ENCODE measurements around the gene HIC1. TPM values are rescaled to one million over a fixed set of nuclear protein-coding genes. Genes with fewer than 3 reads are reported as not detected.
"Not testable (repeated sequence)": the region's sequence is repeated elsewhere in the genome, so short reads cannot be mapped to it uniquely, and the experiment has no call there.

HIC1 gene, protein sequence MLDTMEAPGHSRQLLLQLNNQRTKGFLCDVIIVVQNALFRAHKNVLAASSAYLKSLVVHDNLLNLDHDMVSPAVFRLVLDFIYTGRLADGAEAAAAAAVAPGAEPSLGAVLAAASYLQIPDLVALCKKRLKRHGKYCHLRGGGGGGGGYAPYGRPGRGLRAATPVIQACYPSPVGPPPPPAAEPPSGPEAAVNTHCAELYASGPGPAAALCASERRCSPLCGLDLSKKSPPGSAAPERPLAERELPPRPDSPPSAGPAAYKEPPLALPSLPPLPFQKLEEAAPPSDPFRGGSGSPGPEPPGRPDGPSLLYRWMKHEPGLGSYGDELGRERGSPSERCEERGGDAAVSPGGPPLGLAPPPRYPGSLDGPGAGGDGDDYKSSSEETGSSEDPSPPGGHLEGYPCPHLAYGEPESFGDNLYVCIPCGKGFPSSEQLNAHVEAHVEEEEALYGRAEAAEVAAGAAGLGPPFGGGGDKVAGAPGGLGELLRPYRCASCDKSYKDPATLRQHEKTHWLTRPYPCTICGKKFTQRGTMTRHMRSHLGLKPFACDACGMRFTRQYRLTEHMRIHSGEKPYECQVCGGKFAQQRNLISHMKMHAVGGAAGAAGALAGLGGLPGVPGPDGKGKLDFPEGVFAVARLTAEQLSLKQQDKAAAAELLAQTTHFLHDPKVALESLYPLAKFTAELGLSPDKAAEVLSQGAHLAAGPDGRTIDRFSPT
- 34.6 and 35.1 TPM in 2 replicates for total RNA-seq

DNA sequence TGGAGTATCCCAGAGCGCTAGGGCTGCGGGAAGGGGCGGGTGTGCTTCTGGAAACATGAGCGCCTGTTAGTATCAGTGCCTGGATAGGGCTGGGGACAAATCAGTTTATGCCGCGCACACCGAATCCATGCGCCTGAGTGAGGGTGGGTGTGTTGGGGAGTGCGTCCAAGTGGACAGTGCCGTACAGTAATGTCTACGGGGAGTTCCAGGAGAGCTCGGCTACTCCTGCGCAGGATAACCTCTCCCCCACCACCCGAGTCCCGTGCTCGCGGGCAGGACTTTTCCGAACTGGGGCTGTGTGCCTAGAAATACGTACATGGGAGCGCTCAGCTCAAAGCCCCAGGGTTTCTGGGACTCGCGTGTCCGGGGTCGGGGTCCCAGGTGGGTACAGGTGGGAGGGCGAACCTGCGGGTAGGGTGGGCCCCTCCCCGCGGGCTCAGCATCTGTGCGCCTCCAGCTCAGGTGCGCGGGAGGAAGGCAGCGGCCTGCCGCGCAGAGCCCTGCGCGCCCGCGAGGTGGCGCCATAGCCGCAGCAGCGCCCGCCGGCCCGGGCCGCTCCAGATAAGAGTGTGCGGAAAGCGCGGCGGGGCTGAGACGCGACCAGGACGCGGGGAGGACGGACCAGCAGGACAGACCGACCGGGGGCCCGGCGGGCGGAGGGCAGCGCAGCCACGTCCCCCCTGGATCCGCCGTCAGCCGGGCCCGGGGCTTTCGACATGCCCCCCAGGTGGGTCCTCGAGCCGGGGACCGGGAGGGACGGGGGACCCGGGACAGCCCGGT, at the start of gene HIC1:
TSS of gene HIC1 (plus strand) at position 592 of the 780 bp plus-strand sequence. CDS start 1,588 bp downstream, outside the sequence.
- DNase-seq (ENCODE audit: low read depth, low spot score): no peak

DNA sequence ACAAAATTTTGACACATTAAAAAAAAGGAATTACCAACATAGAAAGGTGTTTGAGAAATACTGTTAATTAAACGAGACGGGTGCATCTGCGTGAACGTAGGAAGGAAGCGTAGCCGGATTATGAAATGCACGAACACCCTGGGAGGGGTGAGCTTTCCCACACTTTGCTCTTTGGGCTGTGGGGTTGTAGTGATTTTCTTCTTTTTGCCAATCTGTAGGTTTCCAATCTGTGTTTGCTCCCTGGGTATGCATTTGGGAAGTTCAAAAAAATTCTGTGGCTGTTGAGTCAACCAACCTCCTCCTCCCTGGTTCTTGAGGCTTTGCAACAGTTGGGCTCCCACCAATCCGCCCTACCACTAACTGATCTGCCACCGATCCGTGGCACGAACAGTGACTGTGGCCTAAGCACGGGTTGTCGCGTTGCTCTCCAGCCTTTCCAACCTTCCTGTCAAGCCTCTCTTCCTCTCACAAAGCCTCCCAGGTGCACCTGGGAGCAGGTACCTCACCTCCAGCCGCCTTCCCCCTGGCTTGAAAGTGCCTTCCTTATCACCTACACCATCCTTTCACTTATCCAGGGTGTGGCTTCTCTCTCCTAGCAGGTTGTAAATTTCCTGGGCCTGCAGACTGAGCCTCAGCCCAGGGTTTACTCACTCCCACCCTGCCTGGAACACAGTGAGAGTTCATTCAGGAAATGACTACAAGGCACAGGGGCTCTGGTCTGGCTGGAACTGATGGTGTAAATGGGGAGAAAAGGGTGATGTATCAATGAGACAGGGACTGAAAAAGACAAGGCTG, 46.4 kb upstream of the HIC1 start:
- DNase-seq (ENCODE audit: low read depth, low spot score): no peak

DNA sequence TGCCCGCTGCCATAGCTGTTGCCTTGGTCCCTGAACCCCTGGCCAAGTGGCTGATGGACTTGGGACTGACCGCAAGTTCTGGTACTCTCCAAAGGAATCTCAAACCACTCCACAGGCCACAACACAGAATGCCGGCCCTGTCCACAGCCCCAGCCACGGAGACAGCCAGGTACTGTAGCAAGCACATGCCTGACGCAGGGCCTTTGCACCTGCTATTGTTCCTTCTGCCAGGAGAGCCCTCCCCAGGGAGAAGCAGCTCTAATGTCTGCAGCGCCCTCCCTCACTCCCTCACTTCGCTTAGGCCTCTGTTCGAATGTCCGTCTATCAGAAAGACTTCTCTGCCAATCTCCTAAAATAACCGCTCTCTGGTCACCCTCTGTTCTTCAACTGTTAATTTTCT, 45.2 kb upstream of the HIC1 start:
- no peak for DNase-seq (ENCODE audit: low read depth, low spot score)

DNA sequence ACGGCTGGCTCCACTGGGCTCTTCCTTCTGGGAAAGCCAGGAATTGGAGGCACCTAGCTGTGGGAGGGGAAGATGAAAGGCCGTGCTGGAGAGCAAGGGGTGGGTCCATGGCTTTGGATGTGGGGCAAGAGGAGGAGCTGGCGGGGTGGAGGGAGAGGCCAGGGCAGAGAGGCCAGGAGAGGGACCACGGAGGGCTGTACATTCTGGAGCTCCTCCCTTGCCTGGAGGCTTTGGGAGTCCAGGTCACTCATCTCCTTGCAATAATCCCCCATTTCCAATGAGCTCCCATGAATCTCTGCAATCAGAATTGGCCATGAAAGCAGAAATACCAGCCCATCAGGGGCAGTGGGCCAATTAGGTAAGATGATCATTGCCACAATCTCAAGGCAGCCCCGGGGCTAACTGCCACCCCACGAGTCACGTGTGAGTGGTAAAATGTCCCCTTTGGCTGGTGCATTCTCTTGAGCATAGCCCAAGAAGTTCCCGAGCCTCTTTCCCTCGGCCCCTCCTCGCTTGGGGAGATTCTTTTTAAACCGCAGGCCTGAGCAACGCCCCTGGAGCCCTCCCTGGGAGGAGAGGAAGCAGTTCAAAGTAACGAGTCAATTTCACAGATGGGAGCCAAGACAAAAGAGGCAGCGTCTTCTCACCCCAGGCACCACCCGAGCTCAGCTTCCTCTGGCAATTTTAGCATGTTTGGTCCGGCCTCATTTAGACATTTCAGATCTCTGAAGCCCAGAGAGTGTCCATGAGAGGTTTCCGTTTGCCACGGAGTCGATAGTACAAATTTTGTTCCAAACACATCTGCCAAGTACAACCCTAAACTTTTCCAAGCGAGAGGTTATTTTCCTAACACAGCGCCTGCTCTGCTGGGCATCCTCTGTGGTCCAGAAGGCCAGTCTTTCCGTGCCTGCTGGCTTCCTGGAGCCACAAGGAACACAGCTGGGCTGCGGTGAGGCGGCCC, 43.2 kb upstream of the HIC1 start:
- DNase-seq (ENCODE audit: low read depth, low spot score): no peak

DNA sequence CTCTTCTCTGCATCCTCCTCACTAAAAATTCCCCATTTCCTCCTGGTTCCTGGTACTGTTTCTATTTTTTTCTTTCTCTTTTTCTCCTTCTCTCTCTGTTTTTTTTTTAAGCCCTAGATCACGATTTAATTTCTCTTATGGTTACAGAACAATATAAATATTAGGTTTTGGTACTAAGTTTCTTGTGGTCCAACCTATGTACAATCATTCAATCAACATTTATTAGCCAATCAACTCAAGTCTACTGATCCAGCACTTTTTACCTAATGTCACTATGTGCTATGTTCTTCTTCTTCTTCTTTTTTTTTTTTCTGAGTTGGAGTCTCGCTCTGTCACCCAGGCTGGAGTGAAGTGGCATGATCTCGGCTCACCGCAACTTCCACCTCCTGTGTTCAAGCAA, 42.4 kb upstream of the HIC1 start:
- DNase-seq (ENCODE audit: low read depth, low spot score): no peak

DNA sequence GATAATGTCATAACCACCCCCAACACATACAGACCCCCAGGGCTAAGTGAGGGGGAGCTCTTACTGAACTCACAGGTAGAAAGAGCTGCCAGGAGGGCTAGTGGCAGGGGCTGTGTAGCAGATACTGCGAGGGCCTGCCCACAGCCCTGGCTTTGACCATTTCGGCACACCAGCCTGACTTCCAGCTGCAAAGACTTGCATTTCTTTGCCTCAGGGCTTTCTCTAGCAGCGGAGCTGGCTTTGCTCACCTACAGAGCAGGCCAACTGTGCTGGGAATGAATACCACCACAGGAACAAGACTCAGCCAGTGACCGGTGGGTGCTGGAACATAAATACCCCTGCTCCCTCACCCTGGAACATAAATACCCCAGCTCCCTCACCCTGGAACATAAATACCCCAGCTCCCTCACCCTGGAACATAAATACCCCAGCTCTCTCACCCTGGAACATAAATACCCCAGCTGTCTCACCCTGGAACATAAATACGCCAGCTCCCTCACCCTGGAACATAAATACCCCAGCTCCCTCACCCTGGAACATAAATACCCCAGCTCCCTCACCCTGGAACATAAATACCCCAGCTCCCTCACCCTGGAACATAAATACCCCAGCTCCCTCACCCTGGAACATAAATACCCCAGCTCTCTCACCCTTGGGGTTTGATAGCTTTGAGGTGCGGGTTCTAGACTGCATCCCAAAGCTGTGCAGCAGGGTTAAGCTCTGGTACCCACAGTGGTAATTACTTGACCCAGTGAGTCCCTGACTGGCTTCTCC, 41.5 kb upstream of the HIC1 start:
- DNase-seq (ENCODE audit: low read depth, low spot score): not testable (repeated sequence)

DNA sequence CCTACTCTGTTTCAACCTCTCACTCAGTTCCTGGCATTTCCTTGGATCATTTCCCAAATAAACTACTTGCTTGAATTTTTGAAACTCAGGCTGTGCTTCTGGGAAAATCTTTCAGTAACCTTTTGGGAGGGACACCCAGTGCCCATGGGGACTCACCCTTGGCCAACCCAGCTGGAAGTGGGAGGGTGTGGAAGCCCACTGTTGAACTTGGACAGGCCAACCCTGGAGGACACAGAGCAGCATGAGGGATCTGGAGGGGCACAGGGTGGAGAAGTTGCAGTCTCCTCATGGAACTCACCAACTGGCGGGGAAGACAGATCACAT, 40.9 kb upstream of the HIC1 start:
- DNase-seq (ENCODE audit: low read depth, low spot score): no peak

DNA sequence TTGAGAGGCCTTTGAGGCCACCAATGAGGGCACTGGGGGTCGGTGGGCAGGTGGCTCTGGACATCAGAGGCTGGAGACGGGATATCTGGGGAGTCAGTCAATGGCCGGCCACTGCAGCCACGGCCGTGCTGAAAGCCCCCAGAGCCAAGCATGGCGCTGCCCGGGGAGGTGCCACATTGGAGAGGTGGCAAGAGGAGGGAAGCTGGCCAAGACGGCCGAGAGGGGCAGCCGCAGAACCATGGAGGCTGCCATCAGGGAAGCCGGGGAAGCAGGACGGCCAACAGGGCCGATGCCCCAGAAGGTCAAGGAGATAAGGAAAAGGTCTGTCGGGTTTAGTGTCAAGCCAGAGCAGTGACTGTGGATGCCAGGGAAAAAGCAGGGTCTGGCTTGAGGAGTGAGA, 39.6 kb upstream of the HIC1 start:
- DNase-seq (ENCODE audit: low read depth, low spot score): no peak

DNA sequence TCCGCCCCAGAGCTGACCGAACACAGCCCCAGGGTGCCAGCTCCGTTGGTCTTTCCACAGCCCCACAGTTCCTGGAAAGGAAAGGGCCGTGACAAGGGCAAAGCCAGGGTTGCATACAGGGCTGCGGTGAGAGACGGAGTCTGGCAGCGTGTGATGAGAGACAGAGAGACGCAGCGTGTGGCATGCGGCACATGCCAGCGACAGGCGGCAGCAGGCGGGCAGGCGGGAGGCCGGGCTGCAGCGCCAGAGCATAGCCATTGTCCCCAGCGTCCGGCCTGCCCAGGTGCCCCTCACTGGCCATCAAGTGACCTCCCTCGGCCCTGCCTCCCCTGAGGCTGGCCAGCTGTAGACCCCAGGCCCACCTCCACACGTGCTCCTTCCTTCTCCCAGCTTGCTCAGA, 38.4 kb upstream of the HIC1 start:
- no peak for DNase-seq (ENCODE audit: low read depth, low spot score)

DNA sequence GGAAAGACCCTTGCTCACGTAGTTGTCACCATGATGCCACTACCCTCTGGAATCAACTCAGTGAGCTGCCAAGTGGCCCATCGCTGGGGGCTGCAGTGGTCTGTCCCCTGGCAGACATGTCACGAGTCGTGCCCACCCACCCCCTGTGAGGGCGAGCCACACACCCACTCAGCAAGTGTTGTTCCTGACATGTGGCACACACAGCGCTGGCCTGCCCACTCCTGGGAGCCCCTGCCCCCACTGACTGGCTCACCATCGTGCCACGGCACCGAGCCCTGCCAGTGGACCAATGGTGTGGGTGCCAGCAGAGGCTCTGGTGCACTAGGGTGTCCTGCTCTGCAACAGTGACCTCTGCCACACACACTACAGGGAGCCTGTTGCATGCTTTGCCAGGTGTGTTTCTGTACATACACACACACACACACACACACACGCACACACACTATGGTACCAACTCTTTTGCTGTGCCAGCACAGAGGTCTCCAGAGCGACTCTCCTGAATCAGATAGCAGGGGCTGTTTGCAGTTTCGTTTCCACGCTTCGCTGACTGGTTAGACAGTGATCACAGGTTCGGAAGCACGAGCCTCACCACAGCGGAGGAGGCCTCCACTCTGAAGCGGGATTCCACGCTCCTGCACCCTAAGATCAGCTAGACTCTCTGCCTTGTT, 37.5 kb upstream of the HIC1 start:
- no peak for DNase-seq (ENCODE audit: low read depth, low spot score)

DNA sequence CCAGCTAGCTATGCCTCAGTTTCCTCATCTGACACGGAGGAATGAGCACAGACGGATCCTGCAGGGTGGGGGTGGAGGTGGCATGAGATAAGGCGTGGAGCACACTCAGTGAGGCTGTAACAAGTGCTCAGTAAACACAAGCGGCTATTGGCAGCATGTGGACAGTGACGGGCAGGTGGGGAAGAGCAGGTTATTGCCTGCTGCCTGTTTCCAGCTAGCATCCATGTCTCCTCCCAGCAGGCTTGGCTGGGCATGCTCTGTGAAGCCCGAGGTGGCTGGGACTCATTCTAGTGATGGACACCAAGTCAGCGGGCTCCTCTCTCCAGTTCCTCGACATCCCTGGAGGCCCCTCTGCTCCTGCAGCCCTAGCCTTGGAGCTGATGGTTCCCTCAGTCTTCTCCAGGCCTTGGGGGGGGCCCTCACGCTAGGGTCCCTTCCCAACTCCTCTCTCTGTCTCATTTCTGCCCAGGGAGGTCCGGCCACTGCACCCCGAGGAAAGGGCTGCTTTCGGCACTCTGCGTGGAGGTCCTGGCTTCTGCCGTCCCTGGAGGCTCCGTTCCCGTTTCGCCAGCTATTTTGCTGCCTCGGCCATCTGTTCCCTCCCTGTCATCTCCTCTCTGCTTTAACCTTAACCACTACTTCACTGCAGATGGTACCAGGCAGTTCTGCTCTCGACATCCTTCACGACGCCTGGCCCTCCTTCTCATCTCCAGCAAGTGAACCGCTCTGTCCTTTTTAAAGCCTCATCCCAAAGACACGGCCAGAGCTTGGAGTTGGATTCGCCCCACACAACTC, 36.0 kb upstream of the HIC1 start:
- DNase-seq (ENCODE audit: low read depth, low spot score): no peak

DNA sequence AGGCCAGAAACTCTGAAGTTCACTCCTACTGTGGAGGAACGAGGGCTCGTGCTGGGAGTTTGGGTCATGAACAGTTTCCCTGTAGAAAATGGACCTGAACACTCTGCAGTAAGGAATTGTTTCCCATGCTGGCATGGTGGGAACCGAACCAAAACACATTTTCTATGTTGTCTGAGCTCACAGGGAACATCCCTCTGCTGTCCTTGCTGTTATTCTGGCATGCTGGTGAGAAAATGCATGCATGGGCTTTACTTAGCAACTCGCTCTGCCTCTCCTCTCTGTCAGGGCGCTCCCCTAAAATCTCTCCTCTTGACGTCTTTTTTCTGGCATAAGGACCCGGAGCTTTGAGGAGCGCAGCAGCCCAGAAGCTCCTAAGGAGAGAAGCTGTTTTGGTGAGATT, 35.2 kb upstream of the HIC1 start:
- DNase-seq (ENCODE audit: low read depth, low spot score): no peak

DNA sequence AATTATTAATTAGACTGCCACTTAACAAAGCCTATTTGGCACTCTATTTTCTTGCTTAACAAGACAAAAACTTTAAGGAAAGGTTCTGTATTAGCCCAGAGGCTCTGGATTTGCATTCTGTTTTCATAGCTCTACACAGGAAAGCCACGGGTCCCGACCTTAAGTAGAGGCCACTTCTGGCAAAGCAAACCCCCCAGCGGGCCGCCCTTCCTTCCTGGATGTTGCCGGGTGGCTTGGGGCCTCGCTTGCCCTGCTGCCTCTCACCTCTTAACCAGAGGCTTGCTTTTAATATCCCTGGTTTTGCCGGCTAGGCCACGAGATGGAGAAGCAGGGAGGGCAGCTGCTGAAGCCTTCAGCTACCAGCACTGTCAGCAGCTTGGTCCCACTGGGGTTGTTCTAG, 34.2 kb upstream of the HIC1 start:
- no peak for DNase-seq (ENCODE audit: low read depth, low spot score)

DNA sequence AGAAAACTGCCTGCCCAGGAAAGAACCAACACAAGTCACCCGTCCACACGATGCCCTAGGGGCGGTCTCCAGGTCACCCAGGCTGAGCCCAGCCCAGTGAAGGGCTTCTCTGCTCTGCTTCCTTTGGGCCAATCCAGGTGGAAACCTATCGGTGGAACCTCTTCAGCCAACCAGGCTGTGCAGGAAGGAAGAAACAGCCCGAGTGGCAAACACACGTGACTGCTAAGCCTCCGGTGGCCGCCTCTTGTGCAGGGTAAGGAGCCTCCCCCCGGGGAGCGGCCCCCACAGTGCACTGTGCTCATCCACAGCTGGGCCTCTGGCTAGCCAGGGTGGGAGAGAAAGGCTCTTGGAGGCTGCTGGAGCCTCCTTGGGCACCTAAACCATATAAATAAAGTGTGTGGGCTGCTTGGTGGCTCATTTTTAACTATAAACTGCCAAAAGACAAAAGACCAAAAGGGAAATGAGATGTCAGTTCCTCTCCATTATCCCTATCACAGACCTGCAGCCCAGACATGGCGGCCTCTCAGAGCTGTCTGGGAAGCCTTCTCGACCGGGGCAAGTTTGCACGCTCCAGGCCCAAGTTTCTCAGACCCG, 32.2 kb upstream of the HIC1 start:
- DNase-seq (ENCODE audit: low read depth, low spot score): no peak

DNA sequence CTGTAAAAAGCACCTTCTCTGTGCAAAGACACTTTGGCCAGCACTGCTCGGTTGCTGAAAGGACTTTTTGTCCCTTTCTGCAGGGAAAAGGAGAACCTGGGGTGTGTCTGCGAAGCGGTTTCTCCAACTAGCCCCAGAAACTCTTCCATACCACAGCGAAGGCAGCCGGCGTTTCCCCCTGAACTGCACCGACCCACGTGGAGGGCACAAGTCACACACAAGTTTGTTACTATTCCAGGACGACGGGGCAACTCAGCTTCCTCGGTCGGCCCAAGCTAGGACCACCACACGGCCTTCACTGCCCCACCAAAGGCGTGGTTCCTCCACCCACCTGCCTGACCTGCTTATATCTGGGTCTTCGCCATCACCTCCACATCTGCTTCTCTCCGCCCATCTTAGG, 31.6 kb upstream of the HIC1 start:
- no peak for DNase-seq (ENCODE audit: low read depth, low spot score)

DNA sequence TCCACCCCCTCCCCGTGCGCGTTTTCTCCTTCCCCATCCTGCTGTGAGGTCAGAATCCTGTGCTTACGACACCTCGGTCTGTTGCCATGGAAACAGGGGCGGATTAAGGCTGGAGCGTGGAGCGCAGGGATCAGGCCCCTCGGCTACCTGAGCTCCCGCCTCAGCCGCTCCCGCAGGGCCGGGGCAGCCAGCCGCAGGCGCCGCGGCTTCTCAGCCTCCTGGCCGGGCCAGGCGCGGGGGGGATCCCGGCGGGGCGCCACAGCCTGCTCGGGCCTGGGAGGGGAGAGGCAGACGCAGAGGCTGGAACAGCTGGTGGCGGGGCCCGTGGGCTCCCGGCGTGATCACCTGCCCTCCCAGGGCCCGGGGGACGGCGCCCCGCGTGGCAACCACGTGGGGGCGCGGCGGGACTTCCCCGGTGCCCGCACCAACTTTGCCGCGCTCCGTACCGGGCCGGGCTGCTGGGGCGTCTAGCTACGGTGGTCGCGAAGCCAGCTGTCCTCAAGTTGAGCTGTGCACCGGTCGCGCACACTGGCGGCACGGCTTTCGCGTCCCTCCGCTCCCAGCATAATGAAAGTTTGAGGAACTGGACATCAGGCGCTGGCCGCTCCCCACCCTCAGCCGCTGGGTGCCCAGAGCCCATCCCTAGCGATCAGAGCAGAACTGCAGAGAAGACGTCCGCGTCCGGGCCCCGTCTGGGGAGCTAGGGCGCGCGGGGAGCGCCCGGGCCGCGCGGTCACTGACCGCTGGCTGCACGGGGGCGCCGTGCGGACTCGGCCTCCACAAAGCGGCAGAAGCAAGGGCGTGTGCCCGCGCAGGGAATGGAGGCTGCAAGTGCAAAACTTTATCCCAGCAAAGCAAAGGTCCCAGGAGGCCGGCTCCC, 31.0 kb upstream of the HIC1 start:
- no peak for DNase-seq (ENCODE audit: low read depth, low spot score)

All from pulmonary artery endothelial cell (primary cell).